GM23338 (cell line): Measurements from ENCODE around the gene CCDC63.

ENCODE experiments used
- CREB1 ChIP-seq: fragments of 250-450 bp; sonication (Bioruptor Pico); IDR thresholded peaks from 2 replicates; pipeline ENCODE4 v1.5.0; 2020; ENCODE audit warnings: low read depth, mild to moderate bottlenecking, moderate library complexity
- CTCF ChIP-seq, 2 experiments: fragments of 200-600 bp in 1 of 2; sonication (generic) in 1 of 2; conservative IDR thresholded peaks; 2 replicates each; pipeline versions ENCODE4 v1.5.1 to v1.6.1; 2016 to 2017; ENCODE audit warnings: antibody characterized with exemption in 2 of 2, low read depth in 2 of 2, mild to moderate bottlenecking in 2 of 2, moderate library complexity in 1 of 2
- EZH2 ChIP-seq: fragments of 200-600 bp; sonication (generic); IDR thresholded peaks from one replicate; pipeline ENCODE4 v1.8.0; 2017; ENCODE audit warnings: antibody characterized with exemption, mild to moderate bottlenecking, low read depth; ENCODE audit not compliant: unreplicated experiment
- EZH2phosphoT487 ChIP-seq: fragments of 200-600 bp; sonication (generic); IDR thresholded peaks from one replicate; pipeline ENCODE4 v1.8.1; 2018; ENCODE audit warnings: antibody characterized with exemption; ENCODE audit not compliant: unreplicated experiment
- JUNB ChIP-seq: IDR thresholded peaks from one replicate; pipeline ENCODE4 v1.6.1; 2016; ENCODE audit warnings: antibody characterized with exemption; ENCODE audit not compliant: unreplicated experiment
- NANOG ChIP-seq: IDR thresholded peaks from 2 replicates; pipeline ENCODE4 v1.6.1; 2016; ENCODE audit warnings: antibody characterized with exemption, borderline replicate concordance
- POLR2AphosphoS5 ChIP-seq: IDR thresholded peaks from 2 replicates; pipeline ENCODE4 v1.6.1; 2016; ENCODE audit warnings: antibody characterized with exemption, low read depth
- REST ChIP-seq: IDR thresholded peaks from one replicate; pipeline ENCODE4 v1.6.1; 2018; ENCODE audit warnings: antibody characterized with exemption; ENCODE audit not compliant: unreplicated experiment
- ZNF114 ChIP-seq: fragments of 250-450 bp; sonication (Bioruptor Pico); IDR thresholded peaks from 2 replicates; pipeline ENCODE4 v1.5.0; 2020; ENCODE audit warnings: mild to moderate bottlenecking, moderate library complexity
- ZNF331 ChIP-seq: fragments of 250-450 bp; sonication (Bioruptor Pico); IDR thresholded peaks from 2 replicates; pipeline ENCODE4 v1.5.0; 2020; ENCODE audit warnings: low read depth, mild to moderate bottlenecking, moderate library complexity
- TF ChIP-seq, protein P1 (sequence below): IDR thresholded peaks from 2 replicates; pipeline ENCODE4 v1.6.1; 2016; ENCODE audit warnings: antibody characterized with exemption

- TF ChIP-seq REST (no peak), CTCF (conservative IDR thresholded peaks at IDR 0.05; ENCODE audit: low read depth in 2 of 2) (peak; percentile 29 to 42), EZH2phosphoT487 (no peak), POLR2AphosphoS5 (no peak), ZNF114 (CRISPR knock-in tag) (no peak), EZH2 (no peak), JUNB (no peak), CREB1 (CRISPR knock-in tag) (no peak), ZNF331 (CRISPR knock-in tag) (no peak), NANOG (no peak)
- TF ChIP-seq, protein P1, sequence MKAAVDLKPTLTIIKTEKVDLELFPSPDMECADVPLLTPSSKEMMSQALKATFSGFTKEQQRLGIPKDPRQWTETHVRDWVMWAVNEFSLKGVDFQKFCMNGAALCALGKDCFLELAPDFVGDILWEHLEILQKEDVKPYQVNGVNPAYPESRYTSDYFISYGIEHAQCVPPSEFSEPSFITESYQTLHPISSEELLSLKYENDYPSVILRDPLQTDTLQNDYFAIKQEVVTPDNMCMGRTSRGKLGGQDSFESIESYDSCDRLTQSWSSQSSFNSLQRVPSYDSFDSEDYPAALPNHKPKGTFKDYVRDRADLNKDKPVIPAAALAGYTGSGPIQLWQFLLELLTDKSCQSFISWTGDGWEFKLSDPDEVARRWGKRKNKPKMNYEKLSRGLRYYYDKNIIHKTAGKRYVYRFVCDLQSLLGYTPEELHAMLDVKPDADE, result no peak
Measured at GRCh38 chr12:110858848-110859247, 12.1 kb downstream of the CCDC63 start.
